C1 segment of cervical spinal cord (tissue), 14 donors: ENCODE measurements around the gene OARD1.

Experiments
- DNase-seq, 14 donors: peaks; one replicate each; lab custom pipeline; 2025; lab: John Stamatoyannopoulos, UW

OARD1 gene

GRCh38 chr6:41074692-41075436 is 2.7 kb upstream of the OARD1 start:
- DNase-seq = peak in 1 of 14 donors; percentile 6

- DNase-seq = no peak
Observed at GRCh38 chr6:41073968-41074691, 2.0 kb upstream of the OARD1 start.

GRCh38 chr6:41073203-41073967 is 1.2 kb upstream of the OARD1 start:
- DNase-seq = peak in 13 of 14 donors; percentile 17 to 80 (median 66)

GRCh38 chr6:41072836-41073202 is 663 bp upstream of the OARD1 start, which contains the start of gene NFYA:
NFYA (plus strand) TSS chr6:41072974; CDS start chr6:41079090, 6,116 bp downstream.
- DNase-seq = peak in 6 of 14 donors; percentile 100

- no peak for DNase-seq
Observed at GRCh38 chr6:41071501-41071922, 644 bp downstream of the OARD1 start.

- peak in 8 of 14 donors; percentile 6 to 56 (median 40) for DNase-seq
Observed at GRCh38 chr6:41066867-41067304, 5.3 kb downstream of the OARD1 start.

- no peak for DNase-seq
Observed at GRCh38 chr6:41065550-41066026, 6.6 kb downstream of the OARD1 start.

GRCh38 chr6:41064841-41065240 is 7.3 kb downstream of the OARD1 start:
- no peak for DNase-seq

GRCh38 chr6:41063884-41064285 is 8.3 kb downstream of the OARD1 start:
- DNase-seq = no peak

- DNase-seq = no peak
Observed at GRCh38 chr6:41062056-41062455, 10.1 kb downstream of the OARD1 start.

- no peak for DNase-seq
Observed at GRCh38 chr6:41061196-41061726, 10.9 kb downstream of the OARD1 start.

- DNase-seq = no peak
Observed at GRCh38 chr6:41059556-41059955, 12.6 kb downstream of the OARD1 start.

GRCh38 chr6:41058783-41059181 is 13.4 kb downstream of the OARD1 start:
- DNase-seq = no peak

GRCh38 chr6:41056768-41057490 is 15.2 kb downstream of the OARD1 start:
- DNase-seq = no peak

- DNase-seq = no peak
Observed at GRCh38 chr6:41055149-41055548, 17.0 kb downstream of the OARD1 start.

- DNase-seq = no peak
Observed at GRCh38 chr6:41054511-41054910, 17.6 kb downstream of the OARD1 start.

- DNase-seq = no peak
Observed at GRCh38 chr6:41053041-41053440, 19.1 kb downstream of the OARD1 start, which contains the start of gene APOBEC2. APOBEC2 (plus strand) TSS chr6:41053202; CDS start chr6:41053348, 146 bp downstream.

GRCh38 chr6:41051873-41052272 is 20.3 kb downstream of the OARD1 start:
- DNase-seq = no peak

GRCh38 chr6:41050536-41050935 is 21.6 kb downstream of the OARD1 start:
- DNase-seq = no peak

GRCh38 chr6:41049955-41050354 is 22.2 kb downstream of the OARD1 start:
- no peak for DNase-seq

GRCh38 chr6:41049521-41049920 is 22.6 kb downstream of the OARD1 start:
- DNase-seq = no peak
